Measurements from ENCODE around the gene CRELD2. TPM values are rescaled to one million over a fixed set of nuclear protein-coding genes. Genes with fewer than 3 reads are reported as not detected.

Gene CRELD2
- polyA plus RNA-seq, 1 donor from 2014 or later, result 83.2 TPM

- H3K27ac ChIP-seq (ENCODE audit: low read length), result no peak overlapping the region
These were observed 29.4 kb upstream of the CRELD2 start for GRCh38 chr22:49889071-49889470.

GRCh38 chr22:49892226-49892899 lies 26.1 kb upstream of the CRELD2 start:
- no peak overlapping the region for H3K9ac ChIP-seq (ENCODE audit: low read length)
- no peak overlapping the region for H3K27ac ChIP-seq (ENCODE audit: low read length)
- peaks cover 26% of the 10 kb centered on the region for H3K36me3 ChIP-seq (ENCODE audit: insufficient read depth, low read length)
- H3K9me3 ChIP-seq (ENCODE audit: low read length), result peaks cover 4% of the 10 kb centered on the region
- H3K4me2 ChIP-seq (ENCODE audit: low read length), result no peak overlapping the region
- H3K79me2 ChIP-seq (replicated peaks; ENCODE audit: insufficient read depth, low read length), result peaks cover 25% of the 10 kb centered on the region
- no peaks in the 10 kb centered on the region for H4K20me1 ChIP-seq (ENCODE audit: insufficient read depth)
- TF ChIP-seq POLR2AphosphoS5 (IDR thresholded peaks at IDR 0.05), result no peak
- TF ChIP-seq MXI1 (conservative IDR thresholded peaks at IDR 0.05; ENCODE audit: poor library complexity, severe bottlenecking), result no peak
- TF ChIP-seq RAD21 (conservative IDR thresholded peaks at IDR 0.05), result no peak
- no peak for TF ChIP-seq CTCF (IDR thresholded peaks at IDR 0.05; ENCODE audit: poor library complexity, severe bottlenecking)
- TF ChIP-seq EZH2 (IDR thresholded peaks at IDR 0.05; ENCODE audit: borderline replicate concordance, insufficient read depth, low read length, poor library complexity, severe bottlenecking), result no peak
- no peaks in the 10 kb centered on the region for H3K27me3 ChIP-seq (ENCODE audit: insufficient read depth, low read depth, low read length)
- H3F3A ChIP-seq (ENCODE audit: insufficient read depth, low read length, poor library complexity, severe bottlenecking), result no peaks in the 10 kb centered on the region
- no peak overlapping the region for H2AFZ ChIP-seq (ENCODE audit: low read depth, low read length)
- H3K4me3 ChIP-seq (ENCODE audit: low read length), result no peak overlapping the region
- H3K9me2 ChIP-seq (ENCODE audit: insufficient read depth, low read length), result no peaks in the 10 kb centered on the region

More at GRCh38 chr22:49889071-49889470, 29.4 kb upstream of the CRELD2 start:
- TF ChIP-seq SMC3 (conservative IDR thresholded peaks at IDR 0.05; ENCODE audit: poor library complexity), result no peak
- H3K9ac ChIP-seq (ENCODE audit: low read length), result no peak overlapping the region
- H3K36me3 ChIP-seq (ENCODE audit: insufficient read depth, low read length), result peaks cover 49% of the 10 kb centered on the region
- no peak overlapping the region for H2AFZ ChIP-seq (ENCODE audit: low read depth, low read length)
- H3K79me2 ChIP-seq (replicated peaks; ENCODE audit: insufficient read depth, low read length), result peaks cover 37% of the 10 kb centered on the region
- no peaks in the 10 kb centered on the region for H4K20me1 ChIP-seq (ENCODE audit: insufficient read depth)
- H3K4me3 ChIP-seq (ENCODE audit: low read length), result no peak overlapping the region
- peaks cover 14% of the 10 kb centered on the region for H3K9me3 ChIP-seq (ENCODE audit: low read length)
- H3K27me3 ChIP-seq (ENCODE audit: insufficient read depth, low read depth, low read length), result no peaks in the 10 kb centered on the region
- no peaks in the 10 kb centered on the region for H3K9me2 ChIP-seq (ENCODE audit: insufficient read depth, low read length)
- H3K4me2 ChIP-seq (ENCODE audit: low read length), result no peak overlapping the region
- no peaks in the 10 kb centered on the region for H3F3A ChIP-seq (ENCODE audit: insufficient read depth, low read length, poor library complexity, severe bottlenecking)

GRCh38 chr22:49893025-49893424 lies 25.4 kb upstream of the CRELD2 start:
- Histone ChIP-seq H4K20me1 (ENCODE audit: insufficient read depth) (no peaks in the 10 kb centered on the region), H3K4me2 (ENCODE audit: low read length) (no peak overlapping the region), H3K27ac (ENCODE audit: low read length) (no peak overlapping the region), H3K4me3 (ENCODE audit: low read length) (no peak overlapping the region), H3K79me2 (replicated peaks; ENCODE audit: insufficient read depth, low read length) (peaks cover 19% of the 10 kb centered on the region), H3K36me3 (ENCODE audit: insufficient read depth, low read length) (peaks cover 21% of the 10 kb centered on the region), H3F3A (ENCODE audit: insufficient read depth, low read length, poor library complexity, severe bottlenecking) (no peaks in the 10 kb centered on the region), H3K9ac (ENCODE audit: low read length) (no peak overlapping the region), H2AFZ (ENCODE audit: low read depth, low read length) (no peak overlapping the region), H3K9me3 (ENCODE audit: low read length) (peaks cover 4% of the 10 kb centered on the region), H3K27me3 (ENCODE audit: insufficient read depth, low read depth, low read length) (no peaks in the 10 kb centered on the region), H3K9me2 (ENCODE audit: insufficient read depth, low read length) (no peaks in the 10 kb centered on the region)
- TF ChIP-seq SMC3 (conservative IDR thresholded peaks at IDR 0.05; ENCODE audit: poor library complexity) (no peak), MXI1 (conservative IDR thresholded peaks at IDR 0.05; ENCODE audit: poor library complexity, severe bottlenecking) (no peak), EP300 (conservative IDR thresholded peaks at IDR 0.05; ENCODE audit: poor library complexity, severe bottlenecking) (no peak), CTCF (IDR thresholded peaks at IDR 0.05; ENCODE audit: poor library complexity, severe bottlenecking) (no peak), POLR2AphosphoS5 (IDR thresholded peaks at IDR 0.05) (no peak), TAF1 (IDR thresholded peaks at IDR 0.05; ENCODE audit: low read depth) (no peak), EZH2 (IDR thresholded peaks at IDR 0.05; ENCODE audit: borderline replicate concordance, insufficient read depth, low read length, poor library complexity, severe bottlenecking) (no peak), RAD21 (conservative IDR thresholded peaks at IDR 0.05) (no peak), REST (IDR thresholded peaks at IDR 0.05; ENCODE audit: borderline replicate concordance) (no peak)

Data from neural cell (in vitro differentiated cells).